Heart right ventricle (tissue), 16 donors: ENCODE results near the gene ARMC9. TPM values are rescaled to one million over a fixed set of nuclear protein-coding genes. Genes with fewer than 3 reads are reported as not detected.

ENCODE experiments used
- ATAC-seq, 8 donors: fragments of 200-7000 bp; cut with Tn5 transposase; one replicate each; pipeline ENCODE4 v1.9.1; 2020; ENCODE audit warnings: mild to moderate bottlenecking in 8 of 8, moderate library complexity in 8 of 8, moderate number of reproducible peaks in 1 of 8
- DNase-seq, 2 donors: peaks; one replicate each; pipeline ENCODE4 v3.0.0-alpha.2; 2020
- H3K27ac ChIP-seq, 10 donors: fragments of 200-600 bp; sonication (generic) in 2 of 10; one replicate each; pipeline versions ENCODE4 v1.5.0 to v1.8.0; 2020 to 2022; ENCODE audit warnings: mild to moderate bottlenecking in 3 of 10
- H3K27me3 ChIP-seq, 7 donors: fragments of 200-600 bp; one replicate each; pipeline ENCODE4 v1.8.0; 2021 to 2022; ENCODE audit warnings: mild to moderate bottlenecking in 2 of 7
- H3K36me3 ChIP-seq, 9 donors: fragments of 200-600 bp; sonication (generic) in 1 of 9; one replicate each; pipeline versions ENCODE4 v1.5.0 to v1.8.0; 2020 to 2022; ENCODE audit warnings: mild to moderate bottlenecking in 2 of 9
- H3K4me1 ChIP-seq, 9 donors: fragments of 200-600 bp; sonication (generic) in 1 of 9; one replicate each; pipeline versions ENCODE4 v1.5.0 to v1.8.0; 2020 to 2022; ENCODE audit warnings: mild to moderate bottlenecking in 4 of 9
- H3K4me3 ChIP-seq, 10 donors: fragments of 200-600 bp; sonication (generic) in 2 of 10; one replicate each; pipeline versions ENCODE4 v1.5.0 to v1.8.0; 2020 to 2022; ENCODE audit warnings: mild to moderate bottlenecking in 7 of 10, moderate library complexity in 2 of 10
- H3K9me3 ChIP-seq, 11 donors: fragments of 200-600 bp in 10 of 11; sonication (generic) in 2 of 11; one replicate each; pipeline versions ENCODE4 v1.5.0 to v1.8.0; 2013 to 2022; ENCODE audit warnings: mild to moderate bottlenecking in 2 of 11, control low read depth in 1 of 11, moderate library complexity in 1 of 11
- CTCF ChIP-seq, 9 donors: fragments of 200-600 bp; sonication (generic) in 2 of 9; IDR thresholded peaks; one replicate each; pipeline versions ENCODE4 v1.5.0 to v1.8.0; 2021 to 2022; ENCODE audit warnings: antibody characterized with exemption in 9 of 9, mild to moderate bottlenecking in 5 of 9, moderate library complexity in 1 of 9
- WGBS, 2 donors: extraction: QIAGEN DNeasy Blood & Tissue Kit; methylation state at CpG; one replicate each; pipeline ENCODE4 v1.1.7; 2013; ENCODE audit warnings: inconsistent platforms in 1 of 2; 5-methylcytosine and 5-hydroxymethylcytosine counted together
- intact Hi-C, 10 donors: fragments of 100-400 bp; cut with DNase I; formaldehyde crosslinking; loops; one replicate each; pipeline versions ENCODE4 v1.11.1 to v1.14.2; 2022
- polyA plus RNA-seq, 2 donors: library from polyadenylated mRNA; stranded (reverse); fragments of 200-250 nt; gene quantifications; one replicate each; pipeline ENCODE4 v1.2.3, GENCODE V29; 2013
- total RNA-seq, 10 donors: library from RNA; stranded (reverse); fragmentation: NEBNext Ultra II Directional in 3 of 10; extraction: Animal tissue kit (Norgen Biotek cat#: 25700) in 3 of 10; gene quantifications; one replicate each; pipeline versions ENCODE4 v1.2.1 to v1.2.4, GENCODE V29; 2021 to 2023
- donor health status: Arrhythmogenic right ventricular cardiomyopathy.
- donor health status: ischemic (EF 13 %, LVEDD 7.1; RV severe dilation, severe dysfunction).
- donor health status: healthy with polysubstance abuse.
- donor health status: DM: no; HTN: yes; CAD: no.
- donor health status: DM: no; HTN: no; CAD: no.
- donor health status: ischemic (EF 25% LVEDD 6.9; RV normal size, moderate dysfunction).
- donor health status: ischemic (EF 25% LVEDD 5.7; RV mildly dilated, moderate dysfunction).
- donor health status: healthy.
- donor health status: DM: yes; HTN: yes; CAD: no.
- donor health status: Ischemic cardiomyopathy.
- donor health status: ischemic (EF 35%, LVEDD 5.7; RV mildly dilated, moderate dysfunction).
- donor health status: nonischemic (EF 11% LVEDD 7.7; RV severe dilation, severe dysfunction).
- donor health status: DM: yes; HTN: yes; CAD: no.
- donor health status: PGD.
- donor health status: ischemic (EF 29% LVEDD 5.4; RV normal size, mild dysfunction).
- donor health status: nonischemic (EF 23%, LVEDD 6.1; RV moderate dilation, normal function).

ARMC9 gene
- total and polyA plus RNA-seq, 12 donors: 1.6 to 6.8 (median 2.3) TPM

GRCh38 chr2:231211486-231211885 is 13.1 kb downstream of the ARMC9 start:
- no peak for TF ChIP-seq CTCF (IDR thresholded peaks at IDR 0.05)
- intact Hi-C loops: no loop called here
- ATAC-seq: no peak
- no peaks in the 10 kb centered on the region for H3K9me3 ChIP-seq
- H3K36me3 ChIP-seq: peaks cover 0 to 58% (median 0%) of the 10 kb centered on the region in 9 donors
- no peak overlapping the region for H3K27ac ChIP-seq
- H3K4me3 ChIP-seq: no peak overlapping the region
- H3K27me3 ChIP-seq: no peaks in the 10 kb centered on the region
- 43 to 51% methylated on average over 2 of the region's 2 CpGs for WGBS, 2 donors
- no peak for DNase-seq
- peaks cover 0 to 8% (median 0%) of the 10 kb centered on the region in 9 donors for H3K4me1 ChIP-seq

GRCh38 chr2:231212329-231212845 is 14.0 kb downstream of the ARMC9 start:
- no peak overlapping the region for H3K27ac ChIP-seq
- H3K27me3 ChIP-seq: no peaks in the 10 kb centered on the region
- no peak for TF ChIP-seq CTCF (IDR thresholded peaks at IDR 0.05)
- 81 to 89% methylated on average over 6 of the region's 6 CpGs for WGBS, 2 donors
- H3K9me3 ChIP-seq: no peaks in the 10 kb centered on the region
- peaks cover 0 to 62% (median 0%) of the 10 kb centered on the region in 9 donors for H3K36me3 ChIP-seq
- no peak overlapping the region for H3K4me3 ChIP-seq
- intact Hi-C loops: no loop called here
- no peak for DNase-seq
- H3K4me1 ChIP-seq: peaks cover 0 to 8% (median 0%) of the 10 kb centered on the region in 9 donors
- ATAC-seq: peak in 1 of 8 donors; percentile 47

DNA sequence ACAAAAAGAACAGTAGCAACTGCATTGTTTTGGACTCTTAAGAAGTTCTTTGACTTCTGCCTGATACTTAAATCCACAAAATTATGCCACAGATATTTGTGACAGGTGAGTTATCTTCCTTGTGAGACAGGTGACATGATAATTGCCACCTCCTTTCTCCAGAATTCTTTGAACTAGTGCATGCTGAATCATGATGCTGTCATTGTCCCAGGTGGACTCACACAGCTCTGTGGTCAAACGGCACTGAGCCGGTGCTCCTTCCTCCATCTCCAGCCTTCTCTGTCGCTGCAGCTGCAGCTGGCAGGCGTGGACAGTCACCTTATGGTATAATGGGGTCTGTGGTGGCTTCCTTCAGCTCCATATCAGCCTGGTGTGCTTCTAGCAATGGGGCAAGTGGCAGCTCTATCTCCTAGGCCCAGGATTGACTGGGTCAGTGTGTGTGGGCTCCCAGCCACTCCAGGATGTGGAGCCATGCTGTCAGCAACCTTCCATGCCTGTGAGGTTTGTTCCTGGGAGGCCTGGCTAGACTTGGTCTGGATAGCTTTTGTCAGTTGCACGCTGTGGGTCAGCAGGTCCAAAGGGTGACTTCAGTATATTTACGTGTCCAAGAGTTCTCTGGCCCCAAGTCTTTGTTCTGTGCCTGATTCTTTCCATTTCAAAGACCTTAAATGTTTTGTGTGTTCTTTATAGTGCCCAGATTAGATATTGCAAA is 15.7 kb downstream of the ARMC9 start:
- Histone ChIP-seq H3K4me1 (peaks cover 0 to 8% (median 0%) of the 10 kb centered on the region in 9 donors), H3K27ac (no peak overlapping the region), H3K9me3 (no peaks in the 10 kb centered on the region), H3K36me3 (peaks cover 0 to 64% (median 0%) of the 10 kb centered on the region in 9 donors), H3K27me3 (no peaks in the 10 kb centered on the region), H3K4me3 (no peak overlapping the region)
- DNase-seq (no peak), ATAC-seq (no peak)
- intact Hi-C loops: no loop called here
- 94 to 95% methylated on average over 6 of the region's 6 CpGs for WGBS, 2 donors
- TF ChIP-seq CTCF (IDR thresholded peaks at IDR 0.05): no peak

DNA sequence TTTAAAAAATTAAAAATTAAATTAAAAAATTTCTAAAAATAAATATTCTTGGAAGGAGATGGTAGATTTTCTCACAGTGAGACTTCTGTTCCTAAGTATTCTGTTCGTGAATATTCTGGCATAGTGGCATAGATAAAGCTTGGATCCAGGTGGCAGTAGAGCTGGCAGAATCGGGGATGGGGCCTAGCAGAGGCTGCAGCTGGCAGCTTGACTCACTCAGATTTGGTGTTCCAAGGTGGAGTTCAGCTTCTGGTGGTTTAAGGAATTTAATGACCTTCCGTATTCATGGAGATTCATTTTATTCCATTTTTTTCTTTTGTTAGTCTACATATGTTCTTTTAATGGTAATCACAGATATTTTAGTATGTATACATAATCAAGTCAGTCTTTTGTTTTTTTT is 19.9 kb downstream of the ARMC9 start:
- H3K36me3 ChIP-seq: peaks cover 0 to 71% (median 0%) of the 10 kb centered on the region in 9 donors
- intact Hi-C loops: no loop called here
- no peaks in the 10 kb centered on the region for H3K27me3 ChIP-seq
- H3K27ac ChIP-seq: no peak overlapping the region
- WGBS, 2 donors: 70 to 76% methylated on average over 3 of the region's 3 CpGs
- no peak for ATAC-seq
- H3K4me1 ChIP-seq: no peaks in the 10 kb centered on the region
- no peaks in the 10 kb centered on the region for H3K9me3 ChIP-seq
- no peak for DNase-seq
- no peak for TF ChIP-seq CTCF (IDR thresholded peaks at IDR 0.05)
- no peak overlapping the region for H3K4me3 ChIP-seq
